Osteoblast (primary cell): Measurements from ENCODE around the gene OR1S2. TPM values are rescaled to one million over a fixed set of nuclear protein-coding genes. Genes with fewer than 3 reads are reported as not detected.

ENCODE experiments used
- DNase-seq: peaks from one replicate; pipeline ENCODE4 v3.0.0; 2011; ENCODE audit warnings: low spot score, mixed read lengths; ENCODE audit not compliant: insufficient read length; ENCODE audit errors: missing footprints
- H2AFZ ChIP-seq: 2 replicates; pipeline ENCODE4 v1.6.0; 2011; ENCODE audit warnings: mild to moderate bottlenecking, low read length
- H3K27ac ChIP-seq: 2 replicates; pipeline ENCODE4 v1.5.1; 2011; ENCODE audit warnings: mild to moderate bottlenecking, low read depth, low read length, moderate library complexity
- H3K27me3 ChIP-seq: 2 replicates; pipeline ENCODE4 v1.6.0; 2012; ENCODE audit warnings: mild to moderate bottlenecking, control low read depth, inconsistent platforms, low read length, moderate library complexity; ENCODE audit not compliant: insufficient read depth
- H3K36me3 ChIP-seq: 2 replicates; pipeline ENCODE4 v1.5.1; 2011; ENCODE audit warnings: mild to moderate bottlenecking, low read length, control low read depth, moderate library complexity; ENCODE audit not compliant: insufficient read depth
- H3K4me1 ChIP-seq: 2 replicates; pipeline ENCODE4 v1.5.1; 2011; ENCODE audit warnings: mild to moderate bottlenecking, low read length, control low read depth, moderate library complexity; ENCODE audit not compliant: insufficient read depth
- H3K4me2 ChIP-seq: 2 replicates; pipeline ENCODE4 v1.6.0; 2011; ENCODE audit warnings: mild to moderate bottlenecking, low read length; ENCODE audit not compliant: insufficient read depth
- H3K4me3 ChIP-seq: fragments of 200-600 bp; sonication (generic); 3 replicates; pipeline ENCODE4 v1.5.1; 2012; ENCODE audit warnings: mild to moderate bottlenecking, low read length, inconsistent platforms; ENCODE audit not compliant: insufficient read depth
- H3K79me2 ChIP-seq: 2 replicates; pipeline ENCODE4 v1.6.0; 2012; ENCODE audit warnings: mild to moderate bottlenecking, low read length, control low read depth, inconsistent platforms; ENCODE audit not compliant: insufficient read depth
- H3K9me3 ChIP-seq: 2 replicates; pipeline ENCODE4 v1.5.1; 2011; ENCODE audit warnings: low read depth, low read length, control low read depth
- H4K20me1 ChIP-seq: 2 replicates; pipeline ENCODE4 v1.6.0; 2012; ENCODE audit warnings: mild to moderate bottlenecking, low read length, control low read depth; ENCODE audit not compliant: insufficient read depth
- total RNA-seq: library from RNA; depleted of rRNA; stranded (reverse); fragments of >200 nt; gene quantifications from 2 replicates; pipeline ENCODE4 v1.2.3, GENCODE V29; 2012
- TF ChIP-seq, protein P1 (sequence below): IDR thresholded peaks from 2 replicates; pipeline ENCODE4 v1.5.1; 2011; ENCODE audit warnings: mild to moderate bottlenecking, low read depth, low read length, moderate library complexity; ENCODE audit errors: extremely low read depth

The OR1S2 gene
- total RNA-seq: not detected in 2 replicates

DNA sequence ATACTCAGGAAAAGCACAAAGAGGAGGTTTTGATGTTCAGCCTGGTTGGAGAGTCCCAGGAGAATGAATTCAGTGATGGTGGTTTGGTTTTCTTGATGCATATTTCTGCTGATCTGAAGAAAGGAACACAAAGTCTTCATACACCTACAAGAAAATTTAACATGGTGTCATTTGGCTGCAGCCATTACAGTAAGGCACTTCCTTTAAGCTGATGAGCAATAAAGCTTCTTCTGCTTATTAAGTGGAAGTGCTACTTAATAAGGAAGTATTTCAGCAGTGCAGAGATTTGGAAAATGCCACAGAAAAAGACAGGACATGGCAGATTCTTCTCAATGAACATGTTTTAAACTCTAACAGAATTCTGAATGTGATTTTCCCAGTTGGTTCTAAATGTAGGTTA, at the start of gene OR1S2:
TSS of gene OR1S2 (minus strand) at position 101 of the 400 bp plus-strand sequence. CDS start at position 101, 0 bp downstream.
- TF ChIP-seq, protein P1, sequence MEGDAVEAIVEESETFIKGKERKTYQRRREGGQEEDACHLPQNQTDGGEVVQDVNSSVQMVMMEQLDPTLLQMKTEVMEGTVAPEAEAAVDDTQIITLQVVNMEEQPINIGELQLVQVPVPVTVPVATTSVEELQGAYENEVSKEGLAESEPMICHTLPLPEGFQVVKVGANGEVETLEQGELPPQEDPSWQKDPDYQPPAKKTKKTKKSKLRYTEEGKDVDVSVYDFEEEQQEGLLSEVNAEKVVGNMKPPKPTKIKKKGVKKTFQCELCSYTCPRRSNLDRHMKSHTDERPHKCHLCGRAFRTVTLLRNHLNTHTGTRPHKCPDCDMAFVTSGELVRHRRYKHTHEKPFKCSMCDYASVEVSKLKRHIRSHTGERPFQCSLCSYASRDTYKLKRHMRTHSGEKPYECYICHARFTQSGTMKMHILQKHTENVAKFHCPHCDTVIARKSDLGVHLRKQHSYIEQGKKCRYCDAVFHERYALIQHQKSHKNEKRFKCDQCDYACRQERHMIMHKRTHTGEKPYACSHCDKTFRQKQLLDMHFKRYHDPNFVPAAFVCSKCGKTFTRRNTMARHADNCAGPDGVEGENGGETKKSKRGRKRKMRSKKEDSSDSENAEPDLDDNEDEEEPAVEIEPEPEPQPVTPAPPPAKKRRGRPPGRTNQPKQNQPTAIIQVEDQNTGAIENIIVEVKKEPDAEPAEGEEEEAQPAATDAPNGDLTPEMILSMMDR: no peak
- H3K79me2 ChIP-seq: no peaks in the 10 kb centered on the region
- H3K9me3 ChIP-seq: no peaks in the 10 kb centered on the region

GRCh38 chr11:58243954-58244353, 40.0 kb upstream of the OR1S2 start:
- no peaks in the 10 kb centered on the region for H3K36me3 ChIP-seq
- no peak overlapping the region for H3K4me2 ChIP-seq
- no peak overlapping the region for H3K4me3 ChIP-seq
- no peaks in the 10 kb centered on the region for H3K9me3 ChIP-seq
- no peaks in the 10 kb centered on the region for H3K79me2 ChIP-seq
- no peak overlapping the region for H2AFZ ChIP-seq
- H3K4me1 ChIP-seq: no peaks in the 10 kb centered on the region
- TF ChIP-seq, protein P1: no peak
- no peak overlapping the region for H3K27ac ChIP-seq
- DNase-seq: no peak
- H4K20me1 ChIP-seq: no peaks in the 10 kb centered on the region
- H3K27me3 ChIP-seq: no peaks in the 10 kb centered on the region

More for the DNA sequence above, at the start of gene OR1S2:
- no peaks in the 10 kb centered on the region for H4K20me1 ChIP-seq
- no peak within 1 kb of the TSS for H3K27ac ChIP-seq
- no peaks in the 10 kb centered on the region for H3K4me1 ChIP-seq
- H3K4me3 ChIP-seq: no peak within 1 kb of the TSS
- H3K27me3 ChIP-seq: no peaks in the 10 kb centered on the region
- DNase-seq: no peak
- H2AFZ ChIP-seq: no peak within 1 kb of the TSS
- no peak within 1 kb of the TSS for H3K4me2 ChIP-seq
- no peaks in the 10 kb centered on the region for H3K36me3 ChIP-seq

GRCh38 chr11:58227956-58228615, 24.1 kb upstream of the OR1S2 start:
- Histone ChIP-seq H4K20me1 (no peaks in the 10 kb centered on the region), H3K9me3 (no peaks in the 10 kb centered on the region), H3K4me1 (no peaks in the 10 kb centered on the region), H3K4me2 (no peak overlapping the region), H3K27ac (no peak overlapping the region), H3K27me3 (no peaks in the 10 kb centered on the region), H3K4me3 (no peak overlapping the region), H2AFZ (no peak overlapping the region), H3K79me2 (no peaks in the 10 kb centered on the region), H3K36me3 (no peaks in the 10 kb centered on the region)
- TF ChIP-seq, protein P1: no peak
- no peak for DNase-seq

DNA sequence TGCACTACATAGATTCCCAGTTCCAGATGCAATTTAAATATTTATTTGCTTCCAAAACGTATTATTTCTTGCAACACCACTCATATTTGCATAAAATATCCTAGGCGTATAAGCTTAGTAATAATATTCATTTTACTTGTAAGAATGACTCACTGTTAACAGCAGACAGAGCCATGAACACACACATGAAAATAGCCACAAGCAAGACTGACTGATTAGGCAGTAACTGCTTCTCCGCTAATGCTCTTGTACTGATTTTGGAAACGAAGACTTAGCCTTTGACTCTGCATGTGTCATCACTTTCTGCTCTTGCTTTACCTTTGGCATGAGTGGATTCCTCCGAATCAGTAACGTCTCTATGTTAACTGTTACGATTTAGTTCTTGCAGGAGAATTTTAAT, 18.8 kb upstream of the OR1S2 start:
- Histone ChIP-seq H3K36me3 (no peaks in the 10 kb centered on the region), H4K20me1 (no peaks in the 10 kb centered on the region), H2AFZ (no peak overlapping the region), H3K4me2 (no peak overlapping the region), H3K4me1 (no peaks in the 10 kb centered on the region), H3K4me3 (no peak overlapping the region), H3K27ac (no peak overlapping the region), H3K27me3 (no peaks in the 10 kb centered on the region), H3K9me3 (no peaks in the 10 kb centered on the region), H3K79me2 (no peaks in the 10 kb centered on the region)
- TF ChIP-seq, protein P1: no peak
- DNase-seq: no peak
